Gastroesophageal sphincter (tissue), 4 donors: Measurements from ENCODE around the gene TMEM145. TPM values are rescaled to one million over a fixed set of nuclear protein-coding genes. Genes with fewer than 3 reads are reported as not detected.

Experiments used
- ATAC-seq: fragments of 150-250 bp; one replicate; pipeline ENCODE4 v1.9.1; 2016; ENCODE audit warnings: mild to moderate bottlenecking, moderate library complexity
- H3K27ac ChIP-seq, 4 donors: fragments of 200-600 bp; sonication (generic) in 3 of 4; 1 replicate in 3 of 4; 2 replicates in 1 of 4; pipeline ENCODE4 v1.5.1; 2016 to 2019
- H3K27me3 ChIP-seq: fragments of 200-600 bp; sonication (generic); one replicate; pipeline ENCODE4 v1.5.1; 2019
- H3K36me3 ChIP-seq, 2 donors: fragments of 200-600 bp; sonication (generic); one replicate each; pipeline ENCODE4 v1.5.1; 2019; ENCODE audit warnings: control low read depth in 1 of 2
- H3K4me1 ChIP-seq, 3 donors: fragments of 200-600 bp; sonication (generic); 1 replicate in 2 of 3; 2 replicates in 1 of 3; pipeline ENCODE4 v1.5.1; 2016 to 2019; ENCODE audit warnings: control low read depth in 2 of 3
- H3K4me3 ChIP-seq, 2 donors: fragments of 200-600 bp; sonication (generic); one replicate each; pipeline ENCODE4 v1.5.1; 2019; ENCODE audit warnings: mild to moderate bottlenecking in 1 of 2, moderate library complexity in 1 of 2
- H3K9me3 ChIP-seq, 3 donors: fragments of 200-600 bp; sonication (generic); one replicate each; pipeline ENCODE4 v1.5.1; 2017 to 2019; ENCODE audit warnings: control low read depth in 2 of 3
- CTCF ChIP-seq, 4 experiments: fragments of 200-600 bp in 2 of 4; fragments of 450-650 bp in 2 of 4; sonication (generic) in 1 of 4; IDR thresholded peaks; one replicate each; pipeline ENCODE4 v1.5.1; 2017 to 2019; ENCODE audit warnings: antibody characterized with exemption in 4 of 4, mild to moderate bottlenecking in 2 of 4, moderate library complexity in 2 of 4
- EP300 ChIP-seq: sonication (generic); formaldehyde crosslinking; IDR thresholded peaks from one replicate; pipeline ENCODE4 v1.6.1; 2017; ENCODE audit warnings: antibody characterized with exemption, mild to moderate bottlenecking
- POLR2A ChIP-seq, 2 donors: fragments of 450-650 bp; IDR thresholded peaks; one replicate each; pipeline ENCODE4 v1.6.1; 2017; ENCODE audit warnings: antibody characterized with exemption in 2 of 2, mild to moderate bottlenecking in 2 of 2, moderate library complexity in 1 of 2
- POLR2AphosphoS5 ChIP-seq: sonication (generic); formaldehyde crosslinking; IDR thresholded peaks from one replicate; pipeline ENCODE4 v1.6.1; 2017; ENCODE audit warnings: antibody characterized with exemption
- WGBS, 2 donors: methylation state at CpG; one replicate each; pipeline ENCODE4 v1.1.5; 2018; ENCODE audit warnings: low coverage in 1 of 2; 5-methylcytosine and 5-hydroxymethylcytosine counted together
- total RNA-seq, 4 donors: library from RNA; depleted of rRNA; stranded (reverse); fragments of >200 nt; gene quantifications; one replicate each; pipeline ENCODE4 v1.1.0, GENCODE V29; 2016

TMEM145 gene
- total RNA-seq, 4 donors from 2014 or later = 0.27 TPM; not detected in 3

- no peak for ATAC-seq
Measured at GRCh38 chr19:42274065-42274682, 38.9 kb upstream of the TMEM145 start.

GRCh38 chr19:42275103-42275502 is 38.0 kb upstream of the TMEM145 start:
- Histone ChIP-seq H3K4me1 (peaks cover 0 to 100% (median 50%) of the 10 kb centered on the region in 3 donors), H3K36me3 (peaks cover 0 to 46% of the 10 kb centered on the region in 2 donors), H3K4me3 (no peak overlapping the region), H3K27me3 (no peaks in the 10 kb centered on the region), H3K27ac (peak overlapping the region in 3 of 4 donors; percentile 56 to 99 (median 98)), H3K9me3 (no peaks in the 10 kb centered on the region)
- no peak for ATAC-seq
- WGBS, 2 donors = 68% methylated on average over 4 of the region's 7 CpGs; no CpG with 5 or more reads in 1 of the 2 donors
- TF ChIP-seq POLR2AphosphoS5 (no peak), EP300 (no peak), CTCF (IDR thresholded peaks at IDR 0.05) (no peak), POLR2A (IDR thresholded peaks at IDR 0.05) (no peak)

More at GRCh38 chr19:42274065-42274682, 38.9 kb upstream of the TMEM145 start:
- Histone ChIP-seq H3K4me1 (peaks cover 0 to 96% (median 50%) of the 10 kb centered on the region in 3 donors), H3K4me3 (no peak overlapping the region), H3K27ac (peak overlapping the region in 2 of 4 donors; percentile 98 to 99), H3K9me3 (no peaks in the 10 kb centered on the region), H3K27me3 (no peaks in the 10 kb centered on the region), H3K36me3 (peaks cover 0 to 46% of the 10 kb centered on the region in 2 donors)
- 100% methylated on average over 2 of the region's 22 CpGs; no CpG with 5 or more reads in 1 of the 2 donors for WGBS, 2 donors
- TF ChIP-seq EP300 (no peak), CTCF (IDR thresholded peaks at IDR 0.05) (no peak), POLR2AphosphoS5 (no peak), POLR2A (IDR thresholded peaks at IDR 0.05) (no peak)

- no peak for ATAC-seq
- Histone ChIP-seq H3K36me3 (peaks cover 0 to 46% of the 10 kb centered on the region in 2 donors), H3K4me1 (peaks cover 0 to 98% (median 48%) of the 10 kb centered on the region in 3 donors), H3K4me3 (no peak overlapping the region), H3K27me3 (no peaks in the 10 kb centered on the region), H3K9me3 (no peaks in the 10 kb centered on the region), H3K27ac (peak overlapping the region in 3 of 4 donors; percentile 56 to 99 (median 98))
- WGBS, 2 donors = 57 to 87% methylated on average over 1 to 3 of the region's 3 CpGs
- TF ChIP-seq POLR2AphosphoS5 (no peak), CTCF (IDR thresholded peaks at IDR 0.05) (no peak), EP300 (no peak), POLR2A (IDR thresholded peaks at IDR 0.05) (no peak)
Measured at GRCh38 chr19:42275517-42275916, 37.6 kb upstream of the TMEM145 start.

GRCh38 chr19:42276284-42276683 is 36.8 kb upstream of the TMEM145 start:
- peak overlapping the region in 3 of 4 donors; percentile 97 to 99 (median 98) for H3K27ac ChIP-seq
- H3K27me3 ChIP-seq = no peaks in the 10 kb centered on the region
- no peak overlapping the region for H3K4me3 ChIP-seq
- H3K36me3 ChIP-seq = peaks cover 0 to 46% of the 10 kb centered on the region in 2 donors
- WGBS, 2 donors = 41 to 83% methylated on average over 1 to 3 of the region's 3 CpGs
- TF ChIP-seq EP300 (no peak), POLR2AphosphoS5 (no peak), CTCF (IDR thresholded peaks at IDR 0.05) (no peak), POLR2A (IDR thresholded peaks at IDR 0.05) (no peak)
- H3K9me3 ChIP-seq = no peaks in the 10 kb centered on the region
- peaks cover 0 to 98% (median 44%) of the 10 kb centered on the region in 3 donors for H3K4me1 ChIP-seq
- ATAC-seq = no peak

GRCh38 chr19:42276821-42277220 is 36.3 kb upstream of the TMEM145 start:
- H3K27ac ChIP-seq = peak overlapping the region in 3 of 4 donors; percentile 97 to 99 (median 98)
- TF ChIP-seq EP300 = no peak
- TF ChIP-seq POLR2AphosphoS5 = no peak
- TF ChIP-seq CTCF (IDR thresholded peaks at IDR 0.05) = no peak
- no peak for TF ChIP-seq POLR2A (IDR thresholded peaks at IDR 0.05)
- peaks cover 0 to 40% of the 10 kb centered on the region in 2 donors for H3K36me3 ChIP-seq
- no CpG with 5 or more reads among the region's 4 CpGs for WGBS, 2 donors
- H3K27me3 ChIP-seq = no peaks in the 10 kb centered on the region
- H3K4me3 ChIP-seq = no peak overlapping the region
- H3K9me3 ChIP-seq = no peaks in the 10 kb centered on the region
- peaks cover 0 to 98% (median 46%) of the 10 kb centered on the region in 3 donors for H3K4me1 ChIP-seq
- ATAC-seq = no peak
